ENCODE measurements around the gene ATG10. TPM values are rescaled to one million over a fixed set of nuclear protein-coding genes. Genes with fewer than 3 reads are reported as not detected.
"Not testable (repeated sequence)": the region's sequence is repeated elsewhere in the genome, so short reads cannot be mapped to it uniquely, and the experiment has no call there.

ATG10 gene
- polyA plus RNA-seq, 4 donors: 3.5 to 7.8 (median 5.5) TPM

GRCh38 chr5:82046276-82046647 is 74.4 kb downstream of the ATG10 start:
- Histone ChIP-seq H3K9me3 (ENCODE audit: control insufficient read depth in 2 of 2, insufficient read depth in 1 of 2, low read depth in 1 of 2, low read length in 1 of 2) (peaks cover 0 to 20% of the 10 kb centered on the region in 2 donors), H3K27me3 (ENCODE audit: control insufficient read depth in 3 of 3, insufficient read depth in 3 of 3, low read length in 3 of 3) (no peaks in the 10 kb centered on the region), H3K27ac (ENCODE audit: low read depth in 1 of 3, low read length in 2 of 3) (no peak overlapping the region), H3K36me3 (ENCODE audit: control insufficient read depth in 3 of 3, insufficient read depth in 2 of 3, low read depth in 1 of 3, low read length in 3 of 3) (peaks cover 0 to 4% (median 0%) of the 10 kb centered on the region in 3 donors), H3K4me1 (ENCODE audit: control insufficient read depth in 3 of 3, insufficient read depth in 2 of 3, low read depth in 1 of 3, low read length in 2 of 3) (no peaks in the 10 kb centered on the region), H3K4me3 (ENCODE audit: low read depth in 1 of 3, low read length in 3 of 3) (no peak overlapping the region)
- DNase-seq (no peak), FAIRE-seq (no peak)
- 75 to 96% (median 82%) methylated on average over 2 of the region's 2 CpGs for WGBS, 3 donors

GRCh38 chr5:82050955-82051354 is 79.1 kb downstream of the ATG10 start:
- FAIRE-seq: no peak
- H3K27ac ChIP-seq (ENCODE audit: low read depth in 1 of 3, low read length in 2 of 3): no peak overlapping the region
- no peaks in the 10 kb centered on the region for H3K27me3 ChIP-seq (ENCODE audit: control insufficient read depth in 3 of 3, insufficient read depth in 3 of 3, low read length in 3 of 3)
- H3K36me3 ChIP-seq (ENCODE audit: control insufficient read depth in 3 of 3, insufficient read depth in 2 of 3, low read depth in 1 of 3, low read length in 3 of 3): no peaks in the 10 kb centered on the region
- no peaks in the 10 kb centered on the region for H3K4me1 ChIP-seq (ENCODE audit: control insufficient read depth in 3 of 3, insufficient read depth in 2 of 3, low read depth in 1 of 3, low read length in 2 of 3)
- no peak overlapping the region for H3K4me3 ChIP-seq (ENCODE audit: low read depth in 1 of 3, low read length in 3 of 3)
- H3K9me3 ChIP-seq (ENCODE audit: control insufficient read depth in 2 of 2, insufficient read depth in 1 of 2, low read depth in 1 of 2, low read length in 1 of 2): peaks cover 0 to 3% of the 10 kb centered on the region in 2 donors
- no peak for DNase-seq
- WGBS, 3 donors: 92 to 97% (median 94%) methylated on average over 4 of the region's 4 CpGs

- 86 to 98% (median 90%) methylated on average over 3 of the region's 3 CpGs for WGBS, 3 donors
- Histone ChIP-seq H3K27ac (ENCODE audit: low read depth in 1 of 3, low read length in 2 of 3) (no peak overlapping the region), H3K4me3 (ENCODE audit: low read depth in 1 of 3, low read length in 3 of 3) (no peak overlapping the region), H3K36me3 (ENCODE audit: control insufficient read depth in 3 of 3, insufficient read depth in 2 of 3, low read depth in 1 of 3, low read length in 3 of 3) (no peaks in the 10 kb centered on the region), H3K27me3 (ENCODE audit: control insufficient read depth in 3 of 3, insufficient read depth in 3 of 3, low read length in 3 of 3) (no peaks in the 10 kb centered on the region), H3K4me1 (ENCODE audit: control insufficient read depth in 3 of 3, insufficient read depth in 2 of 3, low read depth in 1 of 3, low read length in 2 of 3) (no peaks in the 10 kb centered on the region), H3K9me3 (ENCODE audit: control insufficient read depth in 2 of 2, insufficient read depth in 1 of 2, low read depth in 1 of 2, low read length in 1 of 2) (no peaks in the 10 kb centered on the region)
- DNase-seq (no peak), FAIRE-seq (no peak)
These were observed 82.3 kb downstream of the ATG10 start for GRCh38 chr5:82054004-82054710.

- H3K27ac ChIP-seq (ENCODE audit: low read depth in 1 of 3, low read length in 2 of 3): no peak overlapping the region
- no peak overlapping the region for H3K4me3 ChIP-seq (ENCODE audit: low read depth in 1 of 3, low read length in 3 of 3)
- FAIRE-seq (no peak), DNase-seq (no peak)
- H3K36me3 ChIP-seq (ENCODE audit: control insufficient read depth in 3 of 3, insufficient read depth in 2 of 3, low read depth in 1 of 3, low read length in 3 of 3): peaks cover 0 to 2% (median 0%) of the 10 kb centered on the region in 3 donors
- H3K4me1 ChIP-seq (ENCODE audit: control insufficient read depth in 3 of 3, insufficient read depth in 2 of 3, low read depth in 1 of 3, low read length in 2 of 3): no peaks in the 10 kb centered on the region
- no peaks in the 10 kb centered on the region for H3K27me3 ChIP-seq (ENCODE audit: control insufficient read depth in 3 of 3, insufficient read depth in 3 of 3, low read length in 3 of 3)
- H3K9me3 ChIP-seq (ENCODE audit: control insufficient read depth in 2 of 2, insufficient read depth in 1 of 2, low read depth in 1 of 2, low read length in 1 of 2): no peaks in the 10 kb centered on the region
These were observed 85.2 kb downstream of the ATG10 start for GRCh38 chr5:82057051-82057450.

- Histone ChIP-seq H3K27me3 (ENCODE audit: control insufficient read depth in 3 of 3, insufficient read depth in 3 of 3, low read length in 3 of 3) (no peaks in the 10 kb centered on the region), H3K36me3 (ENCODE audit: control insufficient read depth in 3 of 3, insufficient read depth in 2 of 3, low read depth in 1 of 3, low read length in 3 of 3) (peaks cover 0 to 2% (median 0%) of the 10 kb centered on the region in 3 donors), H3K27ac (ENCODE audit: low read depth in 1 of 3, low read length in 2 of 3) (no peak overlapping the region), H3K9me3 (ENCODE audit: control insufficient read depth in 2 of 2, insufficient read depth in 1 of 2, low read depth in 1 of 2, low read length in 1 of 2) (no peaks in the 10 kb centered on the region), H3K4me3 (ENCODE audit: low read depth in 1 of 3, low read length in 3 of 3) (no peak overlapping the region), H3K4me1 (ENCODE audit: control insufficient read depth in 3 of 3, insufficient read depth in 2 of 3, low read depth in 1 of 3, low read length in 2 of 3) (no peaks in the 10 kb centered on the region)
- WGBS, 3 donors: 46 to 73% (median 62%) methylated on average over 1 of the region's 1 CpG
- DNase-seq (no peak), FAIRE-seq (no peak)
These were observed 86.9 kb downstream of the ATG10 start for GRCh38 chr5:82058710-82059109.

- Histone ChIP-seq H3K27me3 (ENCODE audit: control insufficient read depth in 3 of 3, insufficient read depth in 3 of 3, low read length in 3 of 3) (no peaks in the 10 kb centered on the region), H3K27ac (ENCODE audit: low read depth in 1 of 3, low read length in 2 of 3) (no peak overlapping the region), H3K9me3 (ENCODE audit: control insufficient read depth in 2 of 2, insufficient read depth in 1 of 2, low read depth in 1 of 2, low read length in 1 of 2) (no peaks in the 10 kb centered on the region), H3K4me1 (ENCODE audit: control insufficient read depth in 3 of 3, insufficient read depth in 2 of 3, low read depth in 1 of 3, low read length in 2 of 3) (no peaks in the 10 kb centered on the region), H3K4me3 (ENCODE audit: low read depth in 1 of 3, low read length in 3 of 3) (no peak overlapping the region), H3K36me3 (ENCODE audit: control insufficient read depth in 3 of 3, insufficient read depth in 2 of 3, low read depth in 1 of 3, low read length in 3 of 3) (no peaks in the 10 kb centered on the region)
- FAIRE-seq (no peak), DNase-seq (no peak)
These were observed 95.0 kb downstream of the ATG10 start for GRCh38 chr5:82066791-82067190.

GRCh38 chr5:82068042-82068441 is 96.2 kb downstream of the ATG10 start:
- 81 to 98% (median 96%) methylated on average over 3 of the region's 3 CpGs for WGBS, 3 donors
- H3K4me3 ChIP-seq (ENCODE audit: low read depth in 1 of 3, low read length in 3 of 3); FAIRE-seq; DNase-seq; H3K9me3 ChIP-seq (ENCODE audit: control insufficient read depth in 2 of 2, insufficient read depth in 1 of 2, low read depth in 1 of 2, low read length in 1 of 2); H3K4me1 ChIP-seq (ENCODE audit: control insufficient read depth in 3 of 3, insufficient read depth in 2 of 3, low read depth in 1 of 3, low read length in 2 of 3); H3K36me3 ChIP-seq (ENCODE audit: control insufficient read depth in 3 of 3, insufficient read depth in 2 of 3, low read depth in 1 of 3, low read length in 3 of 3); H3K27me3 ChIP-seq (ENCODE audit: control insufficient read depth in 3 of 3, insufficient read depth in 3 of 3, low read length in 3 of 3); H3K27ac ChIP-seq (ENCODE audit: low read depth in 1 of 3, low read length in 2 of 3): not testable (repeated sequence)

GRCh38 chr5:82068723-82069122 is 96.9 kb downstream of the ATG10 start:
- no peak overlapping the region for H3K27ac ChIP-seq (ENCODE audit: low read depth in 1 of 3, low read length in 2 of 3)
- peak; percentile 96 for FAIRE-seq

GRCh38 chr5:82072138-82072537 is 100.3 kb downstream of the ATG10 start:
- H3K4me1 ChIP-seq (ENCODE audit: control insufficient read depth in 3 of 3, insufficient read depth in 2 of 3, low read depth in 1 of 3, low read length in 2 of 3): no peaks in the 10 kb centered on the region
- no peaks in the 10 kb centered on the region for H3K27me3 ChIP-seq (ENCODE audit: control insufficient read depth in 3 of 3, insufficient read depth in 3 of 3, low read length in 3 of 3)
- H3K27ac ChIP-seq (ENCODE audit: low read depth in 1 of 3, low read length in 2 of 3): no peak overlapping the region
- H3K4me3 ChIP-seq (ENCODE audit: low read depth in 1 of 3, low read length in 3 of 3): no peak overlapping the region
- DNase-seq: no peak
- WGBS, 3 donors: 86 to 90% (median 89%) methylated on average over 2 of the region's 2 CpGs
- no peaks in the 10 kb centered on the region for H3K36me3 ChIP-seq (ENCODE audit: control insufficient read depth in 3 of 3, insufficient read depth in 2 of 3, low read depth in 1 of 3, low read length in 3 of 3)
- FAIRE-seq: no peak
- H3K9me3 ChIP-seq (ENCODE audit: control insufficient read depth in 2 of 2, insufficient read depth in 1 of 2, low read depth in 1 of 2, low read length in 1 of 2): no peaks in the 10 kb centered on the region

More at GRCh38 chr5:82068723-82069122, 96.9 kb downstream of the ATG10 start:
- DNase-seq: no peak
- H3K4me1 ChIP-seq (ENCODE audit: control insufficient read depth in 3 of 3, insufficient read depth in 2 of 3, low read depth in 1 of 3, low read length in 2 of 3): no peaks in the 10 kb centered on the region
- no peaks in the 10 kb centered on the region for H3K27me3 ChIP-seq (ENCODE audit: control insufficient read depth in 3 of 3, insufficient read depth in 3 of 3, low read length in 3 of 3)
- H3K9me3 ChIP-seq (ENCODE audit: control insufficient read depth in 2 of 2, insufficient read depth in 1 of 2, low read depth in 1 of 2, low read length in 1 of 2): no peaks in the 10 kb centered on the region
- 6 to 15% (median 10%) methylated on average over 2 of the region's 2 CpGs for WGBS, 3 donors
- no peaks in the 10 kb centered on the region for H3K36me3 ChIP-seq (ENCODE audit: control insufficient read depth in 3 of 3, insufficient read depth in 2 of 3, low read depth in 1 of 3, low read length in 3 of 3)
- no peak overlapping the region for H3K4me3 ChIP-seq (ENCODE audit: low read depth in 1 of 3, low read length in 3 of 3)

Data from small intestine (tissue), 7 donors.